GM21619 (cell line): ENCODE measurements around the gene CDK5RAP2.

Experiments
- ATAC-seq: cut with Tn5 transposase; IDR thresholded peaks from one replicate; pipeline ENCODE4 v1.9.1; 2021; ENCODE audit not compliant: unreplicated experiment

The CDK5RAP2 gene

GRCh38 chr9:120405860-120406259, 174.1 kb downstream of the CDK5RAP2 start:
- ATAC-seq: no peak

- ATAC-seq: no peak
Measured at GRCh38 chr9:120405134-120405533, 174.8 kb downstream of the CDK5RAP2 start.

GRCh38 chr9:120403543-120403856, 176.5 kb downstream of the CDK5RAP2 start:
- no peak for ATAC-seq

DNA sequence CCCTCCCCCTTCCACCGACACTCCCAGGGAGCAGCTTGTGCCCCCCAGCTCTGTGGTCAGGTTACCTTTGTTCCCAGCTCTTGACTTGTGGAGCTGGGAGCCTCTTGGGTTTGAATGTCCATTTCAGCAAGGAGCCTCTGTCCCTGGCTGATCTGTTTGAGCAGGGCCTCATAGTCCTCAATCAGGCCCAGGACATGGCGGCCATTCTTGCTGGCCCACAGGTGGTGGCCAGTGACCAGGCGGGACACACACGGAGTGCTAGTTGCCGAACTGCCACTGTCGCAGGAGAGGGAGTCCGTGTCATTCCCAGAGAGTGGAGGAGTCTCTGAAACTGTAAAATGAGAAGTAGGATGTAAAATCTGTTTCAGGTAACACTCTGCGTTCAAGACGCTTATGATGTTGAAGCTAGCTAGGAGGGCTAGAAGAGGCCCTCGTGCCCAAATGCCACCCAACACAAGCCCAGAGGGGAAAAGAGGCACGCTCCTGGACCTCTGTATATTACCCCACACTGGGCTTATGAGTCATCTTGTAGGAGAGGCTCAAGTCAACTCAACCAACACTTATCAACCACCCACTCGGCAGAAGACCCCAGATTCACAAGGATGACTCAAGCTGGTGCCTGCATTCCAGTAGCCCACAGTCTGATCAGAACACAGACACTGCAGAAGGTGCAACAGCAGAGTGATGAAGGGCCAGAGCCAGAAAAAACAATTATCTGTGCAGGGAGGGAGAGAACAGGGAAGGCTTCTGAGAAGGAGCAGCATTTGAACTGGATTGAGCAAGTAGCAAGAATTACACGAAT, 177.0 kb downstream of the CDK5RAP2 start:
- no peak for ATAC-seq

DNA sequence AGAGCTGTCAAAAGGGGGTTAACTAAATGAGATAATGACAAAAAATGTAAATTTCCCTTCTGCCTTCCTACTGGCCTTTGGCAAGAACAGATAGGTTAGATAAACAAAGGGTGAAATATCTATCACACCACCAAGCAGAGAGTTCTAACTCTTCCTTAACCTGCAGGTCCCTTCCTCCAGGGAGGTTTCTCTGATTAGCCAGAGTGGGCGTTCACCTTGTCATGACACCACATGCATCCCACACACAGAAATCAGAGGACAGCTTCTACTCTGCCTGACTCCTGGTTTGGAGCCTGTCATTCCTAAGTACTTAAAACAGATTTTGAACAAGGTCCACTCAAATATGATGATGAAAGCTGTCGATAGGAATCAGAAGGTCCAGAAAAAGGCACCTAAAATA, 180.0 kb downstream of the CDK5RAP2 start:
- no peak for ATAC-seq

GRCh38 chr9:120398286-120398685, 181.7 kb downstream of the CDK5RAP2 start:
- no peak for ATAC-seq

GRCh38 chr9:120397453-120397852, 182.5 kb downstream of the CDK5RAP2 start:
- no peak for ATAC-seq

GRCh38 chr9:120396931-120397330, 183.0 kb downstream of the CDK5RAP2 start:
- ATAC-seq: no peak

DNA sequence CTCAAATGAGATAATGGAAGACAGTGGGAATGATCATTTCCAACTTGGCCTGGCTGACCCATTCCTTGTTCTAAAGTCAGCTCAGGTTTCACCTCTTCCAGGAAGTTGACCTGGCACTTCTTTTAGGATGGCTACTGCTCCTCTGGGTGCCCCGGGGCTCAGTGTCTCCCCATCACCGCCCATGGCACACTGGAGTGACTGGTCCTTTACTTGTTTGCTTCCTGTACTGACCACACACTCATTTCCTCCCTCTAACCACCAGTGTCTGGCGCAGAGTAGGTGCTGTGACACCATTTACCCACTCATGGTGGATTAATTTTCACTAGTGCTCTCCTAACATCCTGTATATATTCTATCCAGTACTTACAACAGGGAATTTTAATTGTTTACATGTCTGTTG, 183.5 kb downstream of the CDK5RAP2 start:
- ATAC-seq: no peak

- no peak for ATAC-seq
Measured at GRCh38 chr9:120395376-120395775, 184.6 kb downstream of the CDK5RAP2 start.

DNA sequence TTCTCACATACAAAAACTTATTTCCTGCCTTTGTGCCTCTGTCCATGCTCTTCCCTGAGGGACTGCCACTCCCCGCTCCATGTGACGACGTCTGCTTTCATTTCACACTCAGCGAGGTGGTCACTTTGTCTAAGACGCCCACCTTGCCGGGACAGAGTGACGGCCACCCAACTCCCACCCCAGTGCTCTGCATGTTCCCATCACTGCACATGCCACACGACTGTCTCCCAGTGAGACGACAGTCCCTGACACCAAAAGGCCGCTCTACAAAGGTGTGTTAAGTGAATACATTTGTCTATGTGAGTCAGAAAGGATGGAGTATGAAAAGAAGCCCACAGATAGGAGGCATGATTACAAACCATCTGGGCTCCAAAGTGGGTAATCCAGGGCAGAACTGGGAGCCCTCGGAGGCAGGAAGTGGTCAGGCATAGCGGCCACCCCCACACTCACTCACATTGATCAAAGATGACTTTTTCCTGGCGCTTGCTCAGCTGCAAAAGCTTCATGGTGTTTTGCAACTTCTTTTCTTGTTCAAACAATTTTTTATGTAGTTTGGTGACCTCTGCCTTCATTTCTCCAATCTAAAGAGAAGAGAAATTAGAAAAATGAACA, 185.8 kb downstream of the CDK5RAP2 start:
- ATAC-seq: no peak

GRCh38 chr9:120393386-120394057, 186.4 kb downstream of the CDK5RAP2 start:
- ATAC-seq: no peak

GRCh38 chr9:120392711-120393110, 187.3 kb downstream of the CDK5RAP2 start:
- no peak for ATAC-seq

DNA sequence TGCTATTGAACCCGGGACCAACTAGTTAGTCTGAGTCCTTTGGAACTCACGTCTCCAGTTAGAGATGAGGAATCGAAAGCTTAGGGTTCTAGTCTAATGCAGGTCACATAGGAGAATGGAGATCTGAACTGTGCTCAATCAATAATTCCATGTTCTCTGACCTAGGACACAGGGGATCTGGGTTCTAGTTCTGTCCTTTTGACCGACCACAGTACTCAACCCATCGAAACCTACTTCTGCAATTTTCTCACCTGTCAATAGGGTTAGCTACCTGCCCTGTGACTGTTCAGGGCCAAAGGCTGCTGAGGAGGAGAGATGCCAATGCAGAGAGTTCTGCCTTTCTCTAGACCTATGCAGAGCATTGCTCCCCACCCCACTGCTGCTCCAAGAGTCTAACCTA, 187.7 kb downstream of the CDK5RAP2 start:
- ATAC-seq: no peak

- ATAC-seq: no peak
Measured at GRCh38 chr9:120391691-120392090, 188.3 kb downstream of the CDK5RAP2 start.

GRCh38 chr9:120390637-120391190, 189.3 kb downstream of the CDK5RAP2 start:
- ATAC-seq: no peak

DNA sequence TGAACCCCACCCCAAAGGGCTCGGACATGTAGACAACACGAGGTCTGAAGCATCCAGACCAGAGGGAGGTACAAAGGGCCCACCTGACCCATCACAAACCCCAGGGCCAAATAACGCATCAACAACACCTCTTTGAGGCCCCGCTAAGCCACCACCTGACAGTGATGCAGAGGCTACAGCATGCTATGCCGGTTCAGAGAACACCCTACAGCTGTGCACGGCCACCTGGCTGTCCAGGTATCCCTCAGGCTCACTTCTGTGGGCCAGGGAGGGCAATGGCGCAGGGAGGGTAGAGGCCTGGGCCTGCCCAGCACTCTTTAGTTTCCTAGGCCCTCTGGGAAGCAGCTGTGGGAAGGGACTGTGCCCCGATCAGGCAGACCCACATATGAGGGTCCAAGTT, 190.1 kb downstream of the CDK5RAP2 start:
- no peak for ATAC-seq

DNA sequence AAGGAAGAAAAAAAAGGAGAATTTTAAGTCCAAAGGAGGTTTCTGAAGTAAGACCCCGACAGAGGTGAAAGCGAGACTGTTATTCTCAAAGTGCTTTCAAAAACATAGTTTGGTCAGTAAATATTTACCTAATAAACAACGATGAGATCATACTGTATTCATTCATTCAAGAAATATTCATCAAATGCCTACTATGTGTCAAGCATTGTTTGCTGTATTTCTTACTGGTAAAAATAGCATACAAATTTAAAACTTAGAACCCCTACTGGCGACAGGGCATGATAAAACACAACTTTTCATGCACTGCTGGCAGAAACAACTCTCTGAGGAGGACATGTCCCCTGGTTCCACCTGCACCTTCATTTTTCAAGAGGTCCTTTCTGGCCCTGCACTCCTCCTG, 190.7 kb downstream of the CDK5RAP2 start:
- ATAC-seq: no peak

DNA sequence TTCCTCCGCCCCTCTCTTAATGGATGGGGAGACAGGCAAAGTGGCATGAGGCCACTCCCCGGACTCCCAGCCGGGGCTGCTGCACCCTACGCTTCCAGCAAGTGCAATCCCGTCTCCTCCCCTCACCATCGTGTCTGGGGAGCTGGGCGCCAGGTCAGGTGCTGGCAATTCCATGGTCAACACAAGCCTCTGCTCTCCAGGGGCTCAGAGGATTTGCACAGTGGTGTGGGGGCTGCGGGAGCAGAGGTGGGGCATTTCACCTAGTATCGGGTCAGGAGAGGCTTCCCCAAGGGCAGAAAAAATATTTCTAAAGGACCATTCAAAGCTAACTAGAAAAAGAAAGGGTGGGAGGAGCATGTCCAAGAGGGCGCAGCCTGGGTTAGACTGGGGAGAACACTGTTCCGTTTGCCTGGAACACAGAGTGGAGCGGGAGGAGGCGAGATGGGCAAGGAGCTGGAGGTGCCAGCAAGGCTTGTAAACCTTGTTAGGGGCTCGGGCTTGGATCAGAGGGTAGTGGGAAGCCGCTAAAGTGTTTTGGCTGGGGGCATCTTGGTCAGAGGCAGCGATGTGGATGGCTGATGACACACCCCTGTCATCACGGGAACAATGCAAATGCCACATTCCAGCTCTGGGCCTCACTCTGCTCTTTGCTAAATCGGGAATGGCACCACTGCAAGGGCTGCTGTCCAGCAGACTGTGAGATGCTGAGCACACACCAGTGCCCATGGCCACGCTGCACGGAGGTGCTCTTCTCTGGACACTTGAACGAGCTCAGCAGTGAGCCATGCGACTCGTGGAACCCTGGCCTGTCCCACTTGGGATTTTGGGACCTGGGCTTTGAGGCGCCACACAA, 191.7 kb downstream of the CDK5RAP2 start:
- no peak for ATAC-seq

DNA sequence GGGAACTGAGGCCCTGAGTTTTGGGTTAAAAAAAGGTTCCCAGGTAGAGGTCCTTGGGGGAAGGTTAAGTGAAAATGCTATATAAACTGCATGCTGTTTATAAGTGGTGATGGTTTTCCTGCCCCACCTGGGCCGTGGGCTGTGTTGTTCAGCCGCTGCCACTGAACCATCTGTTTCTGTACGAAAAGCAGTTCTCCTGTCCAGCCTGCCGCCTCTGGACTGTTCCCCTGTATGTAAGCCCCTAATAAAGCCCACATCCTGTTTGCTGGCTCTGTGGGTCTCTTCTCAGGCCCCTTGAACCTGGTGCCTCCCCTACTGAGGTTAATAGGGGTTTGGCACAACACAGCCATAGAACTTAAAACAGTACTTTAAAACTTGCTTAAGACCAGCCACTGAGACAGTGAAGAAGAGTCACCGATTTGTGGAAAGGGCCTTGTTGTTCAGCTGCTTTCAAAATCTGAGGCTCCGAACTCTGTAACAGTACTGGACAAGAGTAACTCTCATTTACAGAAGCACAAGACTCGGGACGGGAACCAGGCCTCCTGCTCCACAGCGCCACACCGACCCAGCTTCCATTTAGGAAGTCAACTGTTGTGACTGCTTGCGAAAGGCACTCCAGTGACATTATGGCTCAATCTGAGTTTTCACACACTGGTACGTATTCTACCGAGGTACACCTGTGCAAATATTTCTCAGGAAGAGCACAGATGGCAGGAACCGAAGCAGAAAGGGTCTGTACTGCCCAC, 192.5 kb downstream of the CDK5RAP2 start:
- ATAC-seq: no peak
